Activated naive CD8-positive, alpha-beta T cell treated with anti-CD3 and anti-CD28 coated beads, Interleukin-2, amount 50 U/mL, for 24 hours (primary cell): ENCODE measurements around the gene TPM4.
A peak's percentile ranks its signal among the peaks of the same experiment; 100 is the strongest.

Experiments used
- ATAC-seq: fragments of 150-1000 bp; cut with Tn5 transposase; one replicate; pipeline ENCODE4 v1.10.0; 2021
- DNase-seq: peaks from one replicate; pipeline ENCODE4 v3.0.0; 2021
- H3K27ac Mint-ChIP-seq: one replicate; pipeline ENCODE4 v1.8.0; 2021; ENCODE audit warnings: mild to moderate bottlenecking, mixed read lengths
- H3K27me3 Mint-ChIP-seq: one replicate; pipeline ENCODE4 v1.8.0; 2021; ENCODE audit warnings: mixed read lengths
- H3K36me3 Mint-ChIP-seq: one replicate; pipeline ENCODE4 v1.8.0; 2021; ENCODE audit warnings: low read depth, mixed read lengths
- H3K4me1 Mint-ChIP-seq: one replicate; pipeline ENCODE4 v1.8.0; 2021; ENCODE audit warnings: mixed read lengths
- H3K4me3 Mint-ChIP-seq: one replicate; pipeline ENCODE4 v1.8.0; 2021; ENCODE audit warnings: mild to moderate bottlenecking, moderate library complexity, mixed read lengths
- H3K9me3 Mint-ChIP-seq: one replicate; pipeline ENCODE4 v1.8.0; 2021; ENCODE audit warnings: mixed read lengths

Gene TPM4

GRCh38 chr19:16052353-16052752, 23.9 kb upstream of the TPM4 start:
- peaks cover 8% of the 10 kb centered on the region for H3K9me3 Mint-ChIP-seq
- no peak overlapping the region for H3K4me3 Mint-ChIP-seq
- peaks cover 4% of the 10 kb centered on the region for H3K4me1 Mint-ChIP-seq
- H3K27ac Mint-ChIP-seq: no peak overlapping the region
- ATAC-seq (no peak), DNase-seq (no peak)
- no peaks in the 10 kb centered on the region for H3K36me3 Mint-ChIP-seq
- H3K27me3 Mint-ChIP-seq: no peaks in the 10 kb centered on the region

DNA sequence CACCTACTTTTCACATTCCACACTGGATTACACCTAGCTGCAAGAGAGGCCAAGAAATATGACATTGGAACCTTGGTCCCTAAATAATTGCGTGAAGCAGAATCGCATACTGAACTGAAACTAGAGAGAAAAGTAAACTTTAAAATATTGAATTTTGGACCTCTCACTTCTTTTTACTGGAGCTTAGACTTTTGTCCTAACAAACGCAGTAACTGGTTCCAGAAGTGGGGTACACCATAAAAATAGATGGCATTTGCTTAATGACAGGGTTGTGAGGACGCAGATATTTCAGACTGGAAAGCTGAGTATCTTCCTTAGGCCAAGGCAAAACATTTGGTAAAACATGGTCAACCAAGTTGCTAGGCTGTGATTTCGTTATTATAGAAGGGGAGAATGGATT, 19.2 kb upstream of the TPM4 start:
- Mint-ChIP-seq H3K4me3 (no peak overlapping the region), H3K27me3 (no peaks in the 10 kb centered on the region), H3K4me1 (peaks cover 6% of the 10 kb centered on the region), H3K9me3 (peaks cover 8% of the 10 kb centered on the region), H3K36me3 (peaks cover 1% of the 10 kb centered on the region), H3K27ac (no peak overlapping the region)
- no peak for DNase-seq
- ATAC-seq: no peak

DNA sequence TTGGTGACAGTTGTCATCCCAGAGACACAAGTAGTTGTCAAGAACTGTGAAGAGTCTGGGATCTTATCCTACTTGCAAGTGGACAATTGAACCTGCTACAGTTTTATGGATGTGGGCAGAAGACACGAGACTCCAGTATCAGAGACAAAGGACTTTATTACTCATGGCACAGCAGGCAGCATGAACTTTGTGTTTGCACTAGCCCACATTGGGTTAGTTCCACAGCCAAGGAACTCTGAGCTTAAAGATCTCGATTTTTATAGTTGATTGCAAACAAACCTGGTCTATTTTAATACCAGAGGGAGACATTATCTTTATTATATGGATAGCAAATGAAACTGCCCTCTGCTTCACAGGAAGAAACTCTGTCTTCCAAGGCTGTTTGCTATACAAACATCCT, 16.0 kb upstream of the TPM4 start:
- peaks cover 8% of the 10 kb centered on the region for H3K9me3 Mint-ChIP-seq
- H3K27me3 Mint-ChIP-seq: no peaks in the 10 kb centered on the region
- ATAC-seq (no peak), DNase-seq (no peak)
- no peak overlapping the region for H3K27ac Mint-ChIP-seq
- H3K36me3 Mint-ChIP-seq: peaks cover 2% of the 10 kb centered on the region
- no peak overlapping the region for H3K4me3 Mint-ChIP-seq
- peaks cover 27% of the 10 kb centered on the region for H3K4me1 Mint-ChIP-seq

GRCh38 chr19:16061943-16062342, 14.4 kb upstream of the TPM4 start:
- peaks cover 2% of the 10 kb centered on the region for H3K36me3 Mint-ChIP-seq
- H3K27ac Mint-ChIP-seq: peak overlapping the region; percentile 64
- H3K4me1 Mint-ChIP-seq: peaks cover 33% of the 10 kb centered on the region
- H3K9me3 Mint-ChIP-seq: no peaks in the 10 kb centered on the region
- H3K27me3 Mint-ChIP-seq: no peaks in the 10 kb centered on the region
- ATAC-seq (peak; percentile 88), DNase-seq (peak; percentile 50)
- peak overlapping the region; percentile 46 for H3K4me3 Mint-ChIP-seq

- no peak overlapping the region for H3K4me3 Mint-ChIP-seq
- peaks cover 33% of the 10 kb centered on the region for H3K4me1 Mint-ChIP-seq
- no peak for ATAC-seq
- H3K27ac Mint-ChIP-seq: no peak overlapping the region
- peaks cover 2% of the 10 kb centered on the region for H3K36me3 Mint-ChIP-seq
- no peaks in the 10 kb centered on the region for H3K9me3 Mint-ChIP-seq
- peak; percentile 76 for DNase-seq
- no peaks in the 10 kb centered on the region for H3K27me3 Mint-ChIP-seq
Measured at GRCh38 chr19:16062789-16063188, 13.5 kb upstream of the TPM4 start.

- H3K27ac Mint-ChIP-seq: no peak overlapping the region
- H3K27me3 Mint-ChIP-seq: no peaks in the 10 kb centered on the region
- H3K9me3 Mint-ChIP-seq: no peaks in the 10 kb centered on the region
- ATAC-seq (no peak), DNase-seq (no peak)
- H3K36me3 Mint-ChIP-seq: peaks cover 2% of the 10 kb centered on the region
- H3K4me1 Mint-ChIP-seq: peaks cover 33% of the 10 kb centered on the region
- H3K4me3 Mint-ChIP-seq: no peak overlapping the region
Measured at GRCh38 chr19:16064209-16064889, 11.9 kb upstream of the TPM4 start.

DNA sequence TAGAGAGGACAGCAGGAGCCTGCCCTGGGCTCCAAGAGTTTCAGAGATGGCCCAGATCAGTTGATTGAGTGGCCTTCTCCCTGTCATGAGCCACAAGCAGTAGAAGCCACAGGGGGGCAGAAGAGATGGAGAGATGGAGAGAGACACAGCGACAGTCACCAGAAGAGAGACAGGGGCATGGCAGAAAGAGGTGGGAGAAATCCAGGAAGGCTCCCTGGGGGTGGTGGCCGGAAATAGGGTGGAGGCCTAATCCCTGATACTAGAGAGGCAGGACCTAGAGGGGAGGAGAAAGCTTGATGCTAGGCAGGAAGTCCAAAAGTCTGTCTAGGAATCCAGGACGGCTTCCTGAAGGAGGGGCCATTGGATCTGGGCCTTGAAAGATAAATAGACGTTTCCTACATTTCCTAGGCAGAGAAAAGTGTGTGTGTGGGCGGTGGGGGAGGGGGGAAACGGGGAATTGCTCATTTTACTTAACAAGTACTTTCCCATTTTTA, 9.6 kb upstream of the TPM4 start:
- ATAC-seq: no peak
- Mint-ChIP-seq H3K36me3 (peaks cover 2% of the 10 kb centered on the region), H3K27me3 (no peaks in the 10 kb centered on the region), H3K4me3 (no peak overlapping the region), H3K27ac (peak overlapping the region; percentile 63), H3K4me1 (peaks cover 32% of the 10 kb centered on the region), H3K9me3 (no peaks in the 10 kb centered on the region)
- peak; percentile 59 for DNase-seq

GRCh38 chr19:16067205-16067938, 8.9 kb upstream of the TPM4 start:
- no peaks in the 10 kb centered on the region for H3K36me3 Mint-ChIP-seq
- ATAC-seq (no peak), DNase-seq (no peak)
- no peak overlapping the region for H3K27ac Mint-ChIP-seq
- no peaks in the 10 kb centered on the region for H3K27me3 Mint-ChIP-seq
- H3K9me3 Mint-ChIP-seq: no peaks in the 10 kb centered on the region
- no peak overlapping the region for H3K4me3 Mint-ChIP-seq
- peaks cover 28% of the 10 kb centered on the region for H3K4me1 Mint-ChIP-seq

- H3K4me1 Mint-ChIP-seq: peaks cover 28% of the 10 kb centered on the region
- H3K9me3 Mint-ChIP-seq: no peaks in the 10 kb centered on the region
- no peak overlapping the region for H3K4me3 Mint-ChIP-seq
- H3K36me3 Mint-ChIP-seq: no peaks in the 10 kb centered on the region
- H3K27ac Mint-ChIP-seq: no peak overlapping the region
- ATAC-seq: no peak
- no peaks in the 10 kb centered on the region for H3K27me3 Mint-ChIP-seq
- DNase-seq: no peak
Measured at GRCh38 chr19:16068696-16069259, 7.5 kb upstream of the TPM4 start.

- peaks cover 32% of the 10 kb centered on the region for H3K4me1 Mint-ChIP-seq
- no peaks in the 10 kb centered on the region for H3K9me3 Mint-ChIP-seq
- H3K4me3 Mint-ChIP-seq: peak overlapping the region; percentile 53
- no peaks in the 10 kb centered on the region for H3K27me3 Mint-ChIP-seq
- H3K36me3 Mint-ChIP-seq: no peaks in the 10 kb centered on the region
- DNase-seq (no peak), ATAC-seq (no peak)
- no peak overlapping the region for H3K27ac Mint-ChIP-seq
Measured at GRCh38 chr19:16069813-16070365, 6.4 kb upstream of the TPM4 start.

- peak; percentile 79 for DNase-seq
- Mint-ChIP-seq H3K9me3 (no peaks in the 10 kb centered on the region), H3K27me3 (no peaks in the 10 kb centered on the region), H3K4me3 (peak overlapping the region; percentile 53), H3K4me1 (peaks cover 38% of the 10 kb centered on the region), H3K36me3 (no peaks in the 10 kb centered on the region), H3K27ac (no peak overlapping the region)
- ATAC-seq: peak; percentile 98
Measured at GRCh38 chr19:16070366-16070990, 5.8 kb upstream of the TPM4 start.

DNA sequence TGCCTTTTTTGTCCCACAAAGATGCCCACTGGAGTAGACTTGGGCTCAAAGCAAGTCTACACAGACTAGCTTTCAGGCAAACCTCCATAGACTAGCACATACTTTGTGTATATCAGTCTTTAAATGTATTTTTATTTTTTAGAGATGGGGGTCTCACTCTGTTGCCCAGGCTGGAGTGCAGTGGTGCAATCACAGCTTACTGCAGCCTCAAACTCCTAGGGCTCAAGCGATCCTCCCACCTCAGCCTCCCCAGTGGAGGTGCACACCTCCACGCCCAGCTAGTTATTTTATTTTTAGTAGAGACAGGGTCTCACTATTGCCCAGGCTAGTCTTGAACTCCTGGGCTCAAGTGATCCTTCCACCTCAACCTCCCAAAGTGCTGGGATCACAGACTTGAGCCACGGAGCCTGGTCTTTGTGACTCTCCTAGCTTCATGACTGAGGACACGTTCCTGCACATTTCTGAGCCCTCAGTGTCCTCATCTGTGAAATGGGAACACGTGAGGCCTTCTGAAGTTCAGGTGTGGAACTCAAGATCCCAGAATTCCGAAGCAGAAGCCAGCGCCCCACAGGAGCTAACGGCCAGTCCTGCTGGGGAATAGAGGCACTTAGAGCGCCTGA, 5.1 kb upstream of the TPM4 start:
- H3K4me3 Mint-ChIP-seq: no peak overlapping the region
- ATAC-seq: no peak
- no peaks in the 10 kb centered on the region for H3K27me3 Mint-ChIP-seq
- no peaks in the 10 kb centered on the region for H3K36me3 Mint-ChIP-seq
- no peak overlapping the region for H3K27ac Mint-ChIP-seq
- H3K9me3 Mint-ChIP-seq: no peaks in the 10 kb centered on the region
- peaks cover 40% of the 10 kb centered on the region for H3K4me1 Mint-ChIP-seq
- no peak for DNase-seq

DNA sequence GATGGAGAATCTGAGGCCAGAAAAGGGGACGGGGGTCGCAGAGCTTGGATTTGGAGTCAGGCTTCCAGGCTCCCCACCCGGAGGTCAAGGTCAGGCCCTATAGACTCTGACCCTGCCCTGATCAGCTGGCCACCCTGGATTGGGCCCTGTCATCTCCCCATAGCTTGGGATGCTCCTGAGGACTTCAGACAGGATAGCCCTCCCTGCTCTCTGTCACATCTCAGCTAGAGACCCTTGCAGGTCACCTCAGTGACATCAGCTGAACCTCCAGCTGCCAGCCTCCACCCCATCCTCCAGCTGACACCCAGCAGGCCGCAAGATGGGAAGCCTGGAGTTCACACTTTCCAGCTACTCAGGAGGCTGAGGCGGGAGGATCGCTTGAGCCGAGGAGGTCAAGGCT, 2.8 kb upstream of the TPM4 start:
- no peaks in the 10 kb centered on the region for H3K9me3 Mint-ChIP-seq
- H3K4me1 Mint-ChIP-seq: peaks cover 46% of the 10 kb centered on the region
- no peaks in the 10 kb centered on the region for H3K27me3 Mint-ChIP-seq
- peaks cover 11% of the 10 kb centered on the region for H3K36me3 Mint-ChIP-seq
- ATAC-seq (no peak), DNase-seq (no peak)
- no peak overlapping the region for H3K4me3 Mint-ChIP-seq
- peak overlapping the region; percentile 14 for H3K27ac Mint-ChIP-seq

GRCh38 chr19:16073988-16074387, 2.3 kb upstream of the TPM4 start:
- Mint-ChIP-seq H3K27ac (peak overlapping the region; percentile 16), H3K4me3 (peak overlapping the region; percentile 92), H3K4me1 (peaks cover 50% of the 10 kb centered on the region), H3K9me3 (no peaks in the 10 kb centered on the region), H3K36me3 (peaks cover 14% of the 10 kb centered on the region), H3K27me3 (no peaks in the 10 kb centered on the region)
- ATAC-seq (no peak), DNase-seq (no peak)
